Measurements from ENCODE around the gene TRIP13. TPM values are rescaled to one million over a fixed set of nuclear protein-coding genes. Genes with fewer than 3 reads are reported as not detected.
A peak's percentile ranks its signal among the peaks of the same experiment; 100 is the strongest.

TRIP13 gene
- total and polyA plus RNA-seq, 9 of the 15 experiments (the other 6 are each of a cell fraction or from before 2014, with no cell fraction given), result 24.1 to 116 (median 53.2) TPM

DNA sequence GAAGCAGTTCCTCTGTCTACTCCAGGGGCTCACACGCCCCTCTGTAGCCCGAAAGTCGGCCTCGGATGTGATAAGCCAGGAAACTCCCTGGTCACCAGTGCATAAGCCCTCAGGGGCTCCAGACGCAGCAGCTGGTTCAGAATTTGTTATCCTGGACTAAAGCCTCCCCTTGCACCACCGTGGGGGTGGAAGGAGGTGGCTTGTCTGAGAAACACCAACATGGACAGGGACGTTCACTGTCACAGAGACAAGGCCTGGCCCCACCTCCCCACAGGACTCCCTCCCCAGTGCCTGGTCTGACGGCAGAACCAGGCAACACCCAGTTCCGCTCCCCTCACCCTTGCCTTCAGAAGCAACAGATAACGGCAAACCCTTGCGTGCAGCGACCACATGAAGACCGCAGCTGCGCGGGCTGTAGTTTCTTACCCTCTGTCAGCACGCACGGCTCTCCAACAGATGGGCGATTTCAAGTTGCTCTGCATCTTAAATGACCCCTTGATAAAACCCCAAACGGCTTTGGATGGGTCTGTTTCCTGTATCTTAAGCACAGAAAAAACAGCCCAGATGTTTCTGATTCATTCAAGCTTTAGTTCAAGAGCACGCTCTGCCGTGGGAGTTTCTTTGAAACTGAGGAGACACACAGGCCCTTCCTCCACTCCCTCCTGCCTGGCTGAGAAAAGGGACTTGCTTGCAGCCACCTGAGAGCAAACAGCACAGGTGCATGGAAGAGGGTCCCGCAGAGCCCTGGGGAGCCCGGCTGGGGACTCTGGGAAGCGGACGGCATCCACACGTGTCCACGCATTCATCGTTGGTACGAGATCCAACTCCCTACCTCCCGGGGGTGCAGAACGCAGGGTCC lies 71.2 kb downstream of the TRIP13 start (continued):
- TF ChIP-seq, protein P1, sequence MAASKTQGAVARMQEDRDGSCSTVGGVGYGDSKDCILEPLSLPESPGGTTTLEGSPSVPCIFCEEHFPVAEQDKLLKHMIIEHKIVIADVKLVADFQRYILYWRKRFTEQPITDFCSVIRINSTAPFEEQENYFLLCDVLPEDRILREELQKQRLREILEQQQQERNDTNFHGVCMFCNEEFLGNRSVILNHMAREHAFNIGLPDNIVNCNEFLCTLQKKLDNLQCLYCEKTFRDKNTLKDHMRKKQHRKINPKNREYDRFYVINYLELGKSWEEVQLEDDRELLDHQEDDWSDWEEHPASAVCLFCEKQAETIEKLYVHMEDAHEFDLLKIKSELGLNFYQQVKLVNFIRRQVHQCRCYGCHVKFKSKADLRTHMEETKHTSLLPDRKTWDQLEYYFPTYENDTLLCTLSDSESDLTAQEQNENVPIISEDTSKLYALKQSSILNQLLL (CRISPR knock-in tag; IDR thresholded peaks at IDR 0.05; ENCODE audit: borderline replicate concordance), result no peak
- peak; percentile 58 for TF ChIP-seq MEIS2 (IDR thresholded peaks at IDR 0.05; ENCODE audit: partially characterized antibody)
- TF ChIP-seq ZNF23 (CRISPR knock-in tag; IDR thresholded peaks at IDR 0.05), result no peak
- no peak for TF ChIP-seq CREB3L1 (IDR thresholded peaks at IDR 0.05; ENCODE audit: borderline replicate concordance, low read depth)
- TF ChIP-seq ZNF785 (CRISPR knock-in tag; IDR thresholded peaks at IDR 0.05), result no peak
- TF ChIP-seq ZNF609 (CRISPR knock-in tag; IDR thresholded peaks at IDR 0.05; ENCODE audit: borderline replicate concordance), result no peak
- peak; percentile 88 to 90 for TF ChIP-seq NRF1 (conservative IDR thresholded peaks at IDR 0.05 in 1 of 2, IDR thresholded peaks at IDR 0.05 in 1 of 2)
- TF ChIP-seq HNRNPUL1 (IDR thresholded peaks at IDR 0.05; ENCODE audit: low read length), result no peak
- TF ChIP-seq ZNF311 (CRISPR knock-in tag; IDR thresholded peaks at IDR 0.05), result no peak
- TF ChIP-seq HDGF (IDR thresholded peaks at IDR 0.05), result no peak
- TF ChIP-seq ZFX (CRISPR knock-in tag; IDR thresholded peaks at IDR 0.05), result peak; percentile 45
- no peak for TF ChIP-seq NCOA4 (IDR thresholded peaks at IDR 0.05; ENCODE audit: partially characterized antibody)
- TF ChIP-seq KLF6 (CRISPR knock-in tag; IDR thresholded peaks at IDR 0.05; ENCODE audit: borderline replicate concordance), result no peak; the same call in 1 of the 2 replicates
- 0 out of 2 replicates have a peak, but pooled peaks have one; percentile 21 for TF ChIP-seq DEAF1 (CRISPR knock-in tag; IDR thresholded peaks at IDR 0.05)
- TF ChIP-seq LCOR (CRISPR knock-in tag; IDR thresholded peaks at IDR 0.05), result no peak
- TF ChIP-seq BRCA1 (IDR thresholded peaks at IDR 0.05), result no peak
- TF ChIP-seq BRCA1 (CRISPR knock-in tag; IDR thresholded peaks at IDR 0.05), result no peak
- TF ChIP-seq ETV5 (CRISPR knock-in tag; IDR thresholded peaks at IDR 0.05; ENCODE audit: low read depth), result peak; percentile 80
- no peak for TF ChIP-seq MAX (CRISPR knock-in tag; IDR thresholded peaks at IDR 0.05)

Measured in K562 (cell line).